Measurements from ENCODE around the gene FOXJ3.

The FOXJ3 gene

GRCh38 chr1:42167611-42168390 is 167.2 kb downstream of the FOXJ3 start:
- no peak for DNase-seq (ENCODE audit: low read depth)

- DNase-seq (ENCODE audit: low read depth): no peak
Observed at GRCh38 chr1:42165511-42166210, 169.4 kb downstream of the FOXJ3 start.

- DNase-seq (ENCODE audit: low read depth): no peak
Observed at GRCh38 chr1:42164551-42165420, 170.2 kb downstream of the FOXJ3 start, which contains the start of gene GUCA2A. GUCA2A (minus strand) TSS chr1:42164745; CDS start chr1:42164712, 33 bp downstream.

- DNase-seq (ENCODE audit: low read depth): no peak
Observed at GRCh38 chr1:42163536-42164503, 171.2 kb downstream of the FOXJ3 start.

GRCh38 chr1:42163114-42163513 is 171.9 kb downstream of the FOXJ3 start:
- no peak for DNase-seq (ENCODE audit: low read depth)

GRCh38 chr1:42162181-42162580 is 172.9 kb downstream of the FOXJ3 start:
- no peak for DNase-seq (ENCODE audit: low read depth)

- no peak for DNase-seq (ENCODE audit: low read depth)
Observed at GRCh38 chr1:42158189-42158588, 176.8 kb downstream of the FOXJ3 start.

GRCh38 chr1:42157667-42158066 is 177.4 kb downstream of the FOXJ3 start:
- DNase-seq (ENCODE audit: low read depth): no peak

- no peak for DNase-seq (ENCODE audit: low read depth)
Observed at GRCh38 chr1:42155362-42155761, 179.7 kb downstream of the FOXJ3 start.

GRCh38 chr1:42154685-42155084 is 180.3 kb downstream of the FOXJ3 start:
- DNase-seq (ENCODE audit: low read depth): no peak

- no peak for DNase-seq (ENCODE audit: low read depth)
Observed at GRCh38 chr1:42153624-42154023, 181.4 kb downstream of the FOXJ3 start.

- DNase-seq (ENCODE audit: low read depth): no peak
Observed at GRCh38 chr1:42152907-42153600, 182.0 kb downstream of the FOXJ3 start, which contains the start of gene GUCA2B. GUCA2B (plus strand) TSS chr1:42153410; CDS start chr1:42153451, 41 bp downstream.

GRCh38 chr1:42152119-42152518 is 182.9 kb downstream of the FOXJ3 start:
- no peak for DNase-seq (ENCODE audit: low read depth)

- no peak for DNase-seq (ENCODE audit: low read depth)
Observed at GRCh38 chr1:42150651-42151050, 184.4 kb downstream of the FOXJ3 start.

- DNase-seq (ENCODE audit: low read depth): no peak
Observed at GRCh38 chr1:42148166-42148565, 186.9 kb downstream of the FOXJ3 start.

- peak; percentile 5 for DNase-seq (ENCODE audit: low read depth)
Observed at GRCh38 chr1:42146626-42147320, 188.3 kb downstream of the FOXJ3 start.

- DNase-seq (ENCODE audit: low read depth): no peak
Observed at GRCh38 chr1:42145764-42146625, 189.0 kb downstream of the FOXJ3 start.

GRCh38 chr1:42145389-42145716 is 189.7 kb downstream of the FOXJ3 start:
- no peak for DNase-seq (ENCODE audit: low read depth)

All from GM04503 (cell line).